GM21528 (cell line): ENCODE data around the gene MEX3D.

Experiments
- ATAC-seq: cut with Tn5 transposase; IDR thresholded peaks from one replicate; pipeline ENCODE4 v1.9.1; 2021; ENCODE audit warnings: mild to moderate bottlenecking, moderate library complexity; ENCODE audit not compliant: unreplicated experiment, low FRiP score

Gene MEX3D

DNA sequence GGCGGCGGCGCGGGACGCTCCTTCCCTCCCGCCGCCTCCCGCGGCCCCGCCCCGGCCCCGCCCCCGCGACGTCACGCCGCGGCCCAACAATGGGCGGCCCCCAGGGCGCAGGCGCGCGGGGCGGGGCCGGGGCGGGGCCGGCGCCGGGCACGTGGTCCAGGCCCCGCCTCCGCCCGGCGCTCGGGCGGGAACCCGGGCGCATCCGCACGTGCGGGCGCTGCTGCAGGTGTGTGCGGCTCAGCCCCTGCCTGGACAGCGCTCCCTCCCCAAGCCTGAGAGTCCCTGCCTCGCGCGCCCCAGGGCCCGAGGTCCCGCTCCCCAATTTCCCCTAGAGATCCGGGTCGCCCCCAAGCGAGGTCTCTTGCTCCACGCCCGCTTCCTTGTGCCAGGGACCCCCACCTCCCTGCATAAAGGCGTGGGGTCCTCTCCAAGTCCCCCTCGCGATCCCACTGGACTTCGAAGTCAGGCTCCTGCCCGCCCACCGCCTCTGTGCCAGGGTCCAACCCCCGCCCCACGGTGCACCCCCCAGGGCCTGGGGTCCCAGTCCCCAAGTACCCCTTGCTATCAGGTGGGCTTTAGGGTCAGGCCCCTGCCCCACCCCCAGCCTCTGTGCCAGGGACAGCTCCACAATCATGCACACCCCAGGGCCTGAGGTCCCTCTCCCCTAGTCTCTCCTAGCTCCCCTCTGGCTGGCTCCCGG lies at the start of gene MEX3D:
TSS of gene MEX3D (minus strand) at position 6 of the 700 bp plus-strand sequence. CDS start 267 bp downstream, outside the sequence.
- no peak for ATAC-seq

GRCh38 chr19:1616875-1617274 lies 48.8 kb upstream of the MEX3D start:
- ATAC-seq: no peak

DNA sequence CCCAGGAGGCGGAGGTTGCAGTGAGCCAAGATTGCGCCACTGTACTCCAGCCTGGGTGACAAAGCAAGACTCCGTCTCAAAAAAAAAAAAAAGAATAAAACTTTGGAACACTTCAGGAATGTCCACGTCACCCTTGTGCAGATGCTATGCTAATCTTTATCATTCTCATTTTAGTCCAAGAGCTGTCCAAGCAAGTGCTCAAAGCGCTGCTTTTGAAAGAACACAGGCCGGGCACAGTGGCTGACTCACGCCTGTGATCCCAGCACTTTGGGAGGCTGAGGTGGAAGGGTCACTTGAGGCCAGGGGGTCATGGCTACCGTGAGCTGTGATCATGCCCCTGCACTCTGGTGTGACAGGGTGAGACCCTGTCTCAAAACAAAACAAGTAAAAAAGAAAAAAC lies 48.3 kb upstream of the MEX3D start:
- no peak for ATAC-seq

GRCh38 chr19:1615156-1615765 lies 47.1 kb upstream of the MEX3D start:
- ATAC-seq: no peak

- ATAC-seq: no peak
Measured at GRCh38 chr19:1613808-1614570, 45.9 kb upstream of the MEX3D start.

DNA sequence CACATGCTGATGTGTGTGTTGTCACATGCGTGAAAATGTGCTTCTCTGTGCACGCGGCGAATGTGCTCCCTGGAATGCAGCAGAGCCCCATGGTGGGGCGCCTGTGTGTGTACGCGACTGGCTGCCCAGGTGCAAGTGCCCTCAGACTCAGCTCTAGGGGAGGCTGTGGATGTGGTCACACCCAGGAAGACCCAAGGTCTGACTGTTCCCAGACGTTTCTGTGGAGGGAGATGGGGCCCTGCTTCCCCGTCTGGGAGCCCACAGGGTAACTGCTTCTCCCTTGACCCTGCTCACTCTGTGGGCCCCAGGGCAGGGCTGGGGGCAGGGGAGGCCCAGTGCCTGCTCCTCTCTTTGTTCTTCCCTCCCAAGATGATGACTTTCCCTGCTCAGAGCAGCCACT lies 45.0 kb upstream of the MEX3D start:
- no peak for ATAC-seq

- no peak for ATAC-seq
Measured at GRCh38 chr19:1612114-1613086, 44.3 kb upstream of the MEX3D start.

DNA sequence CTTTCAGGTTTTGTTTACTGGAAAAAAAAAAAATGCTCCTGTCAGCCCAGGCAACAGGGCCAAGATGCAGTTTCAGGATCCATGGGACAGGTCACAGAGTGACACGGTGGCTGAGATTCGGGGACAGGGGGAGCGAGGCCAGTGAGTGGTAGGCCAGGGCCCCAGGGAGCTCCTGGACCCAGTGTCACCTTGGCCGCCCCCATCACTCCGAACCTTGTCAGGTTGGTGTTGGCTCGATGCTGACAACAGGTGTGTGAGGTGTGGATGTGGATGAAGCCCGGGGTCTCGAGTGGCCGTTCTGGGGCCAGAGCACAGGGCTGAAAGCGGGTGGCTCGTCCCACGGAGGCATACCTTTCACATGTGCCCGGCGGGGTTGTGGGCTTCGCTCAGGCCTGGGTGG lies 43.2 kb upstream of the MEX3D start:
- ATAC-seq: no peak

DNA sequence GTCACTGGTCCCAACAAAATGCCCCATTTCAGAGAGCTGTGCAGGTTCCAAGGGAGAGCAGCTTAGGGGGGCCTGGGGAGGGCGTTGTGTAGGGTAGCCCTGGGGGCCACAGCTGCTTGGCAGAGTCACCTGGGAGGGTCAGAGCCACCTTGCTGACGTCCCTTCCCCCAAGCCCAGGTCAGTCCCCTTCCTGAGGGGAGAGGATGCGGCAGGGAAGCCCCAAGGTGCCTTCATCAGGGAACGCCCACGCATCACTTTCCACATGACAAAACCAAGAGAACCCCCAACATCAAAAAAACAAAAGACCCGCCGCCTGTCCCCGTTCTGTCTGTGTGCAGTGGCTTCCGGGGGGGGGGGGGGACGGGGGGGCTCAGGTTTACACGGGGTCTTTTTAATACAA lies 42.5 kb upstream of the MEX3D start:
- ATAC-seq: no peak

- ATAC-seq: no peak
Measured at GRCh38 chr19:1609680-1610474, 41.8 kb upstream of the MEX3D start.

- no peak for ATAC-seq
Measured at GRCh38 chr19:1609103-1609396, 40.9 kb upstream of the MEX3D start.

DNA sequence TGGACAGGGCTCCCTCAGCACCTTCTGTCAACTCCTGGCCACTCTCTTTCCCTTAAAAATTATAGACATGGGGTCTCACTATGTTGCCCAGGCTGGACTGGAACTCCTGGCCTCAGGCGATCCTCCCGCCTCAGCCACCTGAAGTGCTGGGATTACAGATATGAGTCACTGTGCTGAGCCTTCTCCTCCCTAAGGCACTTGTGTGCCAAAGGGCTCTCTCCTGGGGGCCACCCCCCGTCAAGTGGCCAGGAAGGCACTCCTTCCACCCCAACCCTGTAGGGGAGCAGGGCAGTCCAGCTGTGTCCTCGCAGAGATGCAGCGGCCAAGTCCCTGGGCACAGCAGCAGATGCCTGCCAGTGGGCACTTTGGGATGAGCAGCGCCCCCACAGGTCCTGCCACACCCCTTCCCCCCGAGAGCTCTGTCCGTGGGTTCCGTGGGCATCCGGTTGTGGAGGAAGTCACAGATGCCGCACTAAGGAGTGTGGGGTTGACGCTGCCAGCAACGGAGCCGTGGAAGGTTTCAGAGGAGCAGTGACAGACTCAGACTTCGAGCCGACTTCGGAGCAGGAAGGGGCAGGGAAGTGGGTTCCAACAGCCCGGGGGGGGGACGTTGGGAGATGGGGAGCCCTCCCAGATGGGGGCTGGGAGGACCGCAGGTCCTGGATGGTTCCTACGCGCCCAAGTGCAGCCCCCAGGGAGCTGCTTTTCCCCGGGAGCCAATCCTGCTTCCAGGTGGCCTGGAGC lies 40.4 kb upstream of the MEX3D start:
- no peak for ATAC-seq

DNA sequence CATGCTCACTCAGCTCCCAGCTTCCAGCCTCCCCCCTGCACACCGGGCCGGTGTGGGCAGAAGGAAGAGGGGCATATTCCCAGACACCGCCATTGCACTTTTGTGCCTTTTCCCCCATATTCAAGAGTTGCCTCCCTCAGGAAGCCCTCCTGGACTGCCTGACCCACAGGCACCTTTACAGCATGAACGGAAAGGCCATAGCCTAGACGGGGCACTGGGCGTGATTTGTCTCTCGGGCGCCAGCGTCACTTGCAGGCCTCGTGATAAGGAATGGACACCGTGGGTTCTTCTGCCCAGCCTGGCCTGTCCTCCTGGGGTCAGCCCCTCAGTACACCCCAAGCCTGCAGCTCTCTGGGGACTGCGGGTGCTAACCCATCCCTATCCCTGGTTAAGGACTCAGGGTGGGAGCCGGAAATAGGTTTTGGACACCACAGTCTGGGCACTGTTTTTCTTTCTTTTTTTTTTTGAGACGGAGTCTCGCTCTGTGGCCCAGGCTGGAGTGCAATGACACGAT lies 38.1 kb upstream of the MEX3D start:
- no peak for ATAC-seq

DNA sequence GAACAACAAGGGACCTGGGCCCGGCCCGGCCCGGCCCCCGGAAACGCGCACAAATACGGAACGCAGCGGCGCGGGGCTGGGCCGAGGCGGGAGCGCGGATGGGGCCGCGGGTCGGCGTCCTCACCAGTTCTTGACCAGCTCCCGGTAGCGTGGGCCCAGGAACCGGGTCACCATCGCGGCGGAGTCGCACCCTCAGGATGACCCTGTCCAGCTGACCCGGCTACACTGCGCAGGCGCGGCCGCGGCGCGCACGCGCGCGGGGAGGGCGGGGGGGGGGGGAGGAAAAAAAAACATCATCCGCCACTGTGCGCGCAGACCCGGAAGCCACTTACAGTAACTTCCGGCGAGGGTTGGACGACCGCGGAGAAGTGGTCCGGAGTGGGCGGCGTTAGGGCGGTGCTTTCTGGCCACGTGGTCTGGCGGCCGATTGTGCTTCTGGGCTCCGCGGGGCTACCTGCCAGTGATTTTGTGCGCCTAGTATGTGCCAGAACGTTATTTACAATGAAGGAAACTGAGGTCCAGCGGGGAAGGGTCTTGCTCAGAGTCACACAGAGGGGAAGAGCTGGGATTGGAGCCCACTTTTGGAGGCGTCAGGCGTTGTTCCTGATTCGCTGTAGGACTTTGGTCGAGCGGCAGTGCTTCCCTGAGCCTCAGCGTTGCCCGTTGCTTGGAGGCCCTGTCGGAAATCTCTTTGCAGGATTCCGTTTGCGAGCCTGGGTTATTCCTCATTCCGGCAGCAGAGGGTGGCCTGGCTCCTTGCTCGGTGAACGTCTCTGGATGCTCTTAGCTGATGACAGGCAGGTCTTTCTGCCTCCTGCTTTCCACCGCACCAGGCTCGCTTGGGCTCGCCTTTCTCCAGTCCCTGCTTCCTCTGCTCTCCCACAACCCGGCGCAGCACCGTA lies 37.4 kb upstream of the MEX3D start, which contains the start of gene UQCR11:
TSS of gene UQCR11 (minus strand) at position 227 of the 902 bp plus-strand sequence. CDS start at position 174, 53 bp downstream.
- peak; percentile 72 for ATAC-seq

DNA sequence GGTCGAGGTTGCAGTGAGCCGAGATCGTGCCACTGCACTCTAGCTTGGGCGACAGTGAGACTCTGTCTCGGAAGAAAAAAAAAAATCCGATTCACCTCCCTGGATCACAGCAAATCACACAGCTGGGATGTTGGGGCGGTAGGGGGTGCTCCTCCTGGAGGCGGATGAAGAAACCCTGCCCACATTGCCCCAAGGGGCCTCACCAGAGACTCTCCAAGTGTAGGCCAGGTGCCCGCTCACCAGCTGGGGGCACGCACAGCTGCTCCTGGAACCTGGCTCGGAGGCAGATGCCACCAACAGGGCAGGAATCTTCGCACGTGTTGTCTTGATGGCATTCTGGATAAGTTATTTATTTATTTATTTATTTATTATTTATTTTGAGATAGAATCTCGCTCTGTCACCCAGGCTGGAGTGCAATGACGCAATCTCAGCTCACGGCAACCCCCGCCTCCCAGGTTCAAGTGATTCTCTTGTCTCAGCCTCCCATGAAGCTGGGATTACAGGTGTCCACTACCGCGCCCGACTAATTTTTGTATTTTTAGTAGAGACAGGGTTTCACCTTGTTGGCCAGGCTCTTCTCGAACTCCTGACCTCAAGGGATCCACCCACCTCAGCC lies 34.1 kb upstream of the MEX3D start:
- ATAC-seq: no peak

DNA sequence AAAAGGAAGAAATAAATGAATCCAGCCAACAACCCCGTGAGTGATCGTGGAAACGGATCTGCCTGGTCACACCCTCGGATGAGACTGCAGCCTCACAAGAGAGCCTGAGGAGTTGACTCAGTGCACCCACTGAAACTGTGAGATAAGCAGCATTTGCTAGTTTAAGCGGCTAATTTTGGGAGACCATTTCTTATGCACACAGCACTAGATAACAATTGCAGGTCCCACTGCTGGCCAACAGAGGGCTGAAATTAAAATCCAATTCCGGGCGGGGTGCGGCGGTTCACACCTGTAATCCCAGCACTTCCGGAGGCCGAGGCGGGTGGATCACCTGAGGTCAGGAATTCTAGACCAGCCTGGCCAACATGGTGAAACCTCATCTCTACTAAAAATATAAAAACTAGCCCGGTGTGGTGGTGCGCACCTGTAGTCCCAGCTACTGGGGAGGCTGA lies 33.5 kb upstream of the MEX3D start:
- ATAC-seq: no peak

DNA sequence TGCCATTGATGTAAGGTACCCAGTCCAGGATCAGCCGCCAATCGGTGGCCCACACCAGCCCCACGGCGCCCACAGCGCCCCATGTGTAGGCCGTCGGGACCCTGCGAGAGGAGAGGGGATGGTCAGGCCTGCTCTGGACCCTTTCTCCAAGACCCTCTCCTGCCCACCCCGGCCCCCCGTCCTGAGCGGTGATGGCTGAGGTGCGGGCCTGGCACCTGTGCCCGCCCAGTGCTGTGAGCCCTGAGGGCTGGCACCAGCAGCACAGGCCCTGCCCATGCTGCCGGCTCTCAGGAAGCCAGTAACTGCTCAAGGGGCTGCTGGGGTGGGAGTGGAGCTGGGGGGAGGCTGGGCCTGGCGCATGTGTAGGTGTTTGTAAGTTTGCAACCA lies 31.3 kb upstream of the MEX3D start:
- no peak for ATAC-seq
